HG03520 (cell line): ENCODE measurements around the gene GRAMD2B.
"Not testable (repeated sequence)": the region's sequence is repeated elsewhere in the genome, so short reads cannot be mapped to it uniquely, and the experiment has no call there.

Experiments used
- ATAC-seq: cut with Tn5 transposase; IDR thresholded peaks from one replicate; pipeline ENCODE4 v1.9.1; 2021; ENCODE audit warnings: mild to moderate bottlenecking, moderate library complexity; ENCODE audit not compliant: unreplicated experiment

GRAMD2B gene

GRCh38 chr5:126422994-126423788, at the start of gene GRAMD2B:
Gene GRAMD2B, plus strand, starts transcription at chr5:126423409. Its CDS starts 198 bp downstream, at chr5:126423607.
- peak; percentile 80 for ATAC-seq

- ATAC-seq = no peak
Observed at GRCh38 chr5:126374109-126374416, 49.1 kb upstream of the GRAMD2B start.

- ATAC-seq = no peak
Observed at GRCh38 chr5:126376443-126376842, 46.8 kb upstream of the GRAMD2B start.

- no peak for ATAC-seq
Observed at GRCh38 chr5:126377424-126377823, 45.8 kb upstream of the GRAMD2B start.

GRCh38 chr5:126380316-126380715, 42.9 kb upstream of the GRAMD2B start:
- not testable (repeated sequence) for ATAC-seq

- ATAC-seq = no peak
Observed at GRCh38 chr5:126383246-126383645, 40.0 kb upstream of the GRAMD2B start.

- no peak for ATAC-seq
Observed at GRCh38 chr5:126383776-126384175, 39.4 kb upstream of the GRAMD2B start.

- no peak for ATAC-seq
Observed at GRCh38 chr5:126384985-126385384, 38.2 kb upstream of the GRAMD2B start.

GRCh38 chr5:126385524-126386502, 37.4 kb upstream of the GRAMD2B start:
- no peak for ATAC-seq

GRCh38 chr5:126389179-126389578, 34.0 kb upstream of the GRAMD2B start:
- no peak for ATAC-seq

- ATAC-seq = no peak
Observed at GRCh38 chr5:126390051-126390450, 33.2 kb upstream of the GRAMD2B start.

GRCh38 chr5:126391386-126391785, 31.8 kb upstream of the GRAMD2B start:
- no peak for ATAC-seq

- no peak for ATAC-seq
Observed at GRCh38 chr5:126394211-126394788, 28.9 kb upstream of the GRAMD2B start.

GRCh38 chr5:126395198-126395597, 28.0 kb upstream of the GRAMD2B start:
- ATAC-seq = no peak

GRCh38 chr5:126395605-126396004, 27.6 kb upstream of the GRAMD2B start:
- ATAC-seq = no peak

- ATAC-seq = not testable (repeated sequence)
Observed at GRCh38 chr5:126396721-126397120, 26.5 kb upstream of the GRAMD2B start.

GRCh38 chr5:126398791-126399190, 24.4 kb upstream of the GRAMD2B start:
- no peak for ATAC-seq

GRCh38 chr5:126400621-126401251, 22.5 kb upstream of the GRAMD2B start:
- no peak for ATAC-seq

- ATAC-seq = no peak
Observed at GRCh38 chr5:126402621-126403555, 20.3 kb upstream of the GRAMD2B start.

- ATAC-seq = no peak
Observed at GRCh38 chr5:126403876-126404275, 19.3 kb upstream of the GRAMD2B start.
